NCI-H187 treated with DMSO at 0.1 percent for 48 hours (cell line): Measurements from ENCODE around the gene LRRN2.

Experiments
- DNase-seq: peaks from one replicate; lab custom pipeline; 2025; lab: John Stamatoyannopoulos, UW

LRRN2 gene

GRCh38 chr1:204662530-204662929 lies 23.0 kb downstream of the LRRN2 start:
- no peak for DNase-seq

- no peak for DNase-seq
These were observed 25.0 kb downstream of the LRRN2 start for GRCh38 chr1:204660509-204660908.

GRCh38 chr1:204659056-204659455 lies 26.5 kb downstream of the LRRN2 start:
- peak; percentile 88 for DNase-seq

GRCh38 chr1:204658295-204658694 lies 27.2 kb downstream of the LRRN2 start:
- no peak for DNase-seq

- DNase-seq = no peak
These were observed 31.8 kb downstream of the LRRN2 start for GRCh38 chr1:204653590-204654340.

GRCh38 chr1:204652497-204652896 lies 33.0 kb downstream of the LRRN2 start:
- no peak for DNase-seq

- peak; percentile 82 for DNase-seq
These were observed 33.6 kb downstream of the LRRN2 start for GRCh38 chr1:204651843-204652421.

GRCh38 chr1:204650911-204651570 lies 34.5 kb downstream of the LRRN2 start:
- no peak for DNase-seq

- peak; percentile 90 for DNase-seq
These were observed 35.6 kb downstream of the LRRN2 start for GRCh38 chr1:204649721-204650521.

GRCh38 chr1:204648576-204648975 lies 37.0 kb downstream of the LRRN2 start:
- DNase-seq = no peak

GRCh38 chr1:204647805-204648153 lies 37.8 kb downstream of the LRRN2 start:
- no peak for DNase-seq

GRCh38 chr1:204647114-204647804 lies 38.3 kb downstream of the LRRN2 start:
- no peak for DNase-seq

GRCh38 chr1:204645666-204646065 lies 39.9 kb downstream of the LRRN2 start:
- no peak for DNase-seq

- DNase-seq = no peak
These were observed 40.3 kb downstream of the LRRN2 start for GRCh38 chr1:204645251-204645650.

- DNase-seq = no peak
These were observed 42.0 kb downstream of the LRRN2 start for GRCh38 chr1:204643503-204643902.

- DNase-seq = no peak
These were observed 43.6 kb downstream of the LRRN2 start for GRCh38 chr1:204641936-204642335.

GRCh38 chr1:204641455-204641854 lies 44.1 kb downstream of the LRRN2 start:
- no peak for DNase-seq

GRCh38 chr1:204640578-204640977 lies 45.0 kb downstream of the LRRN2 start:
- DNase-seq = no peak

GRCh38 chr1:204634260-204634910 lies 51.2 kb downstream of the LRRN2 start:
- DNase-seq = no peak

GRCh38 chr1:204633665-204634064 lies 51.9 kb downstream of the LRRN2 start:
- no peak for DNase-seq

GRCh38 chr1:204630132-204630905 lies 55.2 kb downstream of the LRRN2 start:
- DNase-seq = no peak
